Mucosa of descending colon (tissue), 3 donors: ENCODE data around the gene NFAM1. TPM values are rescaled to one million over a fixed set of nuclear protein-coding genes. Genes with fewer than 3 reads are reported as not detected.
A peak's percentile ranks its signal among the peaks of the same experiment; 100 is the strongest.

Experiments used
- ATAC-seq: fragments of 200-7000 bp; cut with Tn5 transposase; one replicate; pipeline ENCODE4 v1.9.1; 2020; ENCODE audit warnings: mild to moderate bottlenecking, moderate library complexity
- DNase-seq, 3 donors: peaks; one replicate each; pipeline ENCODE4 v3.0.0-alpha.2; 2020
- H3K36me3 ChIP-seq: fragments of 200-600 bp; one replicate; pipeline ENCODE4 v1.8.0; 2021; ENCODE audit warnings: low read depth, mild to moderate bottlenecking
- H3K4me1 ChIP-seq: fragments of 200-600 bp; one replicate; pipeline ENCODE4 v1.8.0; 2021; ENCODE audit warnings: low read depth, mild to moderate bottlenecking
- H3K4me3 ChIP-seq: fragments of 200-600 bp; one replicate; pipeline ENCODE4 v1.8.0; 2021; ENCODE audit warnings: mild to moderate bottlenecking
- H3K9me3 ChIP-seq: fragments of 200-600 bp; one replicate; pipeline ENCODE4 v1.8.0; 2021; ENCODE audit warnings: mild to moderate bottlenecking
- CTCF ChIP-seq: fragments of 200-600 bp; IDR thresholded peaks from one replicate; pipeline ENCODE4 v1.8.0; 2022; ENCODE audit warnings: antibody characterized with exemption, mild to moderate bottlenecking
- intact Hi-C, 2 donors: fragments of 100-400 bp; cut with DNase I in 1 of 2; cut with micrococcal nuclease in 1 of 2; formaldehyde crosslinking; loops; one replicate each; pipeline versions ENCODE4 v1.11.0 to v1.11.1; 2022; cut with DNase I, micrococcal nuclease
- total RNA-seq, 3 donors: library from RNA; stranded (reverse); fragmentation: NEBNext Ultra II Directional in 2 of 3; extraction: Animal tissue kit (Norgen Biotek cat#: 25700) in 2 of 3; gene quantifications; one replicate each; pipeline versions ENCODE4 v1.2.1 to v1.2.4, GENCODE V29; 2021 to 2023
- donor health status: DM: no; HTN: no; CAD: no; lungs with moderate emphysema.
- donor health status: DM: no; HTN: no; CAD: no.
- donor health status: DM: no; HTN: yes; CAD: no.

The NFAM1 gene
- total RNA-seq, 3 donors from 2014 or later = 0.46 to 3.1 (median 2.9) TPM

GRCh38 chr22:42376711-42377554, 55.3 kb downstream of the NFAM1 start:
- DNase-seq = peak; percentile 60 to 76 (median 64)
- no peaks in the 10 kb centered on the region for H3K9me3 ChIP-seq
- peaks cover 2% of the 10 kb centered on the region for H3K4me1 ChIP-seq
- intact Hi-C loops = no loop called here
- TF ChIP-seq CTCF = no peak
- peak; percentile 61 for ATAC-seq
- no peak overlapping the region for H3K4me3 ChIP-seq
- H3K36me3 ChIP-seq = no peaks in the 10 kb centered on the region

GRCh38 chr22:42375982-42376381, 56.2 kb downstream of the NFAM1 start:
- Histone ChIP-seq H3K4me1 (peaks cover 2% of the 10 kb centered on the region), H3K36me3 (no peaks in the 10 kb centered on the region), H3K9me3 (no peaks in the 10 kb centered on the region), H3K4me3 (no peak overlapping the region)
- peak in 2 of 3 donors; percentile 40 to 46 for DNase-seq
- intact Hi-C loops = no loop called here
- ATAC-seq = no peak
- TF ChIP-seq CTCF = no peak

- DNase-seq (no peak), ATAC-seq (no peak)
- Histone ChIP-seq H3K4me1 (peaks cover 3% of the 10 kb centered on the region), H3K36me3 (no peaks in the 10 kb centered on the region), H3K4me3 (no peak overlapping the region), H3K9me3 (no peaks in the 10 kb centered on the region)
- intact Hi-C loops = no loop called here
- TF ChIP-seq CTCF = no peak
Measured at GRCh38 chr22:42372976-42373375, 59.2 kb downstream of the NFAM1 start.

- ATAC-seq (no peak), DNase-seq (no peak)
- Histone ChIP-seq H3K4me3 (no peak overlapping the region), H3K36me3 (no peaks in the 10 kb centered on the region), H3K9me3 (no peaks in the 10 kb centered on the region), H3K4me1 (peaks cover 3% of the 10 kb centered on the region)
- intact Hi-C loops = no loop called here
- TF ChIP-seq CTCF = no peak
Measured at GRCh38 chr22:42371501-42371900, 60.7 kb downstream of the NFAM1 start.

GRCh38 chr22:42371099-42371498, 61.1 kb downstream of the NFAM1 start:
- H3K9me3 ChIP-seq = no peaks in the 10 kb centered on the region
- H3K4me3 ChIP-seq = no peak overlapping the region
- ATAC-seq = no peak
- intact Hi-C loops = no loop called here
- DNase-seq = no peak
- no peaks in the 10 kb centered on the region for H3K36me3 ChIP-seq
- TF ChIP-seq CTCF = no peak
- peaks cover 3% of the 10 kb centered on the region for H3K4me1 ChIP-seq
